GM19351 (cell line): ENCODE results near the gene PACSIN1.
"Not testable (repeated sequence)": the region's sequence is repeated elsewhere in the genome, so short reads cannot be mapped to it uniquely, and the experiment has no call there.

Experiments
- ATAC-seq: cut with Tn5 transposase; IDR thresholded peaks from one replicate; pipeline ENCODE4 v1.9.1; 2021; ENCODE audit warnings: mild to moderate bottlenecking, moderate library complexity; ENCODE audit not compliant: unreplicated experiment

The PACSIN1 gene

DNA sequence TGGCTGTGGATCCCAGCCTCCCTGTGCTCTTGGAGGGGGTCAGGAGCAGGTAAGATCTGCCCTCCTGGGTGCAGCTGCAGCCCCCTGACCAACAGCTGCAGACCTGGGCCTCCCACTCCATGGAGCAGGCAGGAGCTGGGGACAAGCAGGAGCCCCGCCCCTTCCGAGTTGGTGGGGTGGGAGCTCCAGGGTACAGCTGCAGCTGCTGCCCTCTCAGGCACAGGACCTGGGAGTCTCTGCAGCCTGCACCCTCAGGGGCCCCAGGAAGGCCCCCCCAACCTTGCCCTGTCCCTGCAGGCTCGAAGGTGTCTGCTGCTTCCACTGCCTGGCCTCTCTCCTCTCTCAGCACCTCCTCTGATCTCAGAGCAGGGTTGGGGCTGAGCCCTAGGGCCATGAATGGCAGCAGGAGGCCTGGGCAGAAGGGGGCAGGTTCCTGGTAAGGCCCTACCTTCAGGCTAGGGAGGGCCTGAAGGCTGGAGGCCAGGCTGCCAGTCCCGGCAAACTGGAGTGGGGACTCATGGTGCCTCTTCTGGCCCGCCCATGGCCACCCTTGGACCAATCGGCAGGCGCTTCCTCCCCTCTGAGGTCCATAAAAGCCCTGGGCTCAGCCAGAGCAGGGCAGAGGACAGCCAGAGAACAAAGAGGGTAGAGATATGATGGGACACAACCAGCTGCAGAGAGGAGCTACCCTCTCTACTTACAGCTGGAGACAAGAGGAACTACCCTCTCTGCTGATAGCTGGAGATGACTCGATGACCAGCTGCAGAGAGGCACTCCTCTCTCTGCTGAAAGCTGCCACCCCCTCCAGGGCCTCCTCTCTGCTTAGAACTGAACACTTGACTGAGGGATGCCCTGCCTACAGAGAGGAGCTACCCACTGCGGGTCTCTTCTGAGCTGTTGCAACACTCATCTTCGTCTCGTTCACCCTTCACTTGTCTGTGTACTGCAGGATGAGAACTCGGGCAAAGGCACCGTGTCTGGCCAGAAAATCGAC, 7.8 kb upstream of the PACSIN1 start:
- no peak for ATAC-seq

DNA sequence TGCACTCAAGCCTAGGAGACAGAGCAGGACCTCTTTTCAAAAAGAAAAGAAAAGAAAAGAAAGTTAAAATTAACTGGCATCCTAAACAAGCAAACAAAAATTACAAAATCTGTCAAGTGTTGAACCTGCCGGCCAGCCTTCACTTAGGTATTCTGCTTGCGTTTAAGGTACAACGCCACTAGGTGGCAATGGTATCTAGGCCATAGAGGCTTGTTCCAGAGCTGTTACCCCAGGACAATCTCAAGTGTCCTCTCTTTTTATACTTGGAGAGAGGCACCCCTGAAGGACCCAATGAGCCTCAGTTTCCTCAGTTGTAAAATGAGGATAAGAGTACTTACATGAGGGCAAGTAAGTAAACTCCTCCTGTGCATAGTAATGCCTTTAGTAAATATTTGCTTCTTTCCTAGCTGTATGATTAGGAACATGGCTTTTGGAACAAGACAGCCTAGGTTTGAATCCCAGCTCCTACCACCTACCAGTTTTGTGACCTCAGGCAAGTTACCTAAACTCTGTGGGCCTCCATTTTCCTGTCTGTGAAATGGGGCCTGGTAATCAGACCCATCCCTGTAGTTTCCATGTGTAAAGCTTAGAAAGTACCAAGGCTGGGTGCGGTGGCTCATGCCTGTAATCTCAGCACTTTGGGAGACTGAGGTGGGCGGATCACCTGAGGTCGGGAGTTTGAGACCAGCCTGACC, 5.8 kb upstream of the PACSIN1 start:
- no peak for ATAC-seq

DNA sequence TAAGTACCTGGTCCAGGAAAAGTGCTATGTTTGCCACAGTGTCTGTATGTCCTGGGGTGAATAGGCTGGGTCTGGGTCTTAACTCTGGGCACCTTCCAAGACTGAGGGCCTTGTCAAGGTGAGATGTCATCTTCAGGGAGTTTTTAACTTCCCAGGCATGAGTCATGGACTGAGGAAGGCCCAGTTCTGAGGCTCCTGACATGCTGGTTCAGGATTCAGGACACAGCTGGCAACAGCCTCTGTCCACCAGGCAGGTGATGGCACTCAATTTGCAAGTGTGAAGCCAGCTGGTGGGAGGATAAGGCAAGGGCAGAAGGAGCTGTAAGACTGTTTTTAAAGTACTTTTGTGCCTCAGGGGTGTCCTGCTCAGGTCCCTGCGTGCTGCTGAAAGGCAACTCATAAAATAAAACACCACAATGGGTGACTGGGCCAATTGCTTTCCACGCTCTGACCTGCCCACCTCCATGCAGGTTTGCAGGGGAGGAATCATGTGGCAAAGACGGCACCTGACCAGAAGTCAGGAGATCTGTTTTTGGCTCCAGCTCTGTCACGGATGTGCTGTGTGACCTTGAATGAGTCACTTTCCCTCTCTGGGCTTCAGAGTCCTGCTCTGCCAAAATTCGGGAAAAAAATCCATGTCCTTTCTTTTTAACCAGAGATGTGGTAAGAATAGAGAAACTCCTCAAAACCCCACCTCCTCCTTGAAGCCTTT, 4.9 kb upstream of the PACSIN1 start:
- ATAC-seq: no peak

DNA sequence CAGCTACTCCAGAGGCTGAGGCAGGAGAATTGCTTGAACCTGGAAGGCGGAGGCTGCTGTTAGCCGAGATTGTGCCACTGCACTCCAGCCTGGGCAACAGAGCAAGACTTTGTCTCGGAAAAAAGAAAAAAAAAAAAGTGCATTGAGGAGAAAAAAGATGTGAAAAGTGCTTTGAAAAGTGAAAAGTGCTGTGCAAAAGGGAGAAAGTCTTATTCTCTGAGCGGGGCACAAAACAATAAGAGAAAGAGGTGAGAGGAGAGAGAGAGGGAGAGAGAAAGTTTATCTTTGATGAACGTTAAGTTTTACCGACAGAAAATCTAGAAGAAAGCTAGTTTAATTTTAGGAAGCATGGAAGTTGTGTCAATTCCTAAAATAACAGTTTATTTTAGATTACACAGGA, 3.9 kb upstream of the PACSIN1 start:
- ATAC-seq: no peak

DNA sequence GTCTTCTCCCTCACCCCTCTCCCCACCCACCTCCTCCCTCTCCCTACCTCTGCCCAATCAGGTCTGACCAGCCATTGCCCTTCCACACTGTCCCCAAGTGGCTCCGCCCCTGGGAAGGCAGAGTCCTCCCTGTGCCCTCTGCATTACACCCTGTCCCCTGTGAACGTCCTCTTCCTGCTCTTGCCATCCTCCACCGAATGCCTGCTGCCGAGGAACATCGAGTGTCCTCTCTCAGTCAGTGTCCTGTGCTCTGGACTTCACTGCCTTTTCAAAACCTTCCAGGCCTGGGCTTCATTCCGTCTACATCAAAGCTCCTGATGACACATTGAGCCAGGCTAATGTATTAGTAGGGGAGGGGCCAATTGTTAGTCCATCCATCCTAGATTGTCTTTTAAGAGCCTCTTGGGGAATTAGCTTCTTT, 3.3 kb upstream of the PACSIN1 start:
- no peak for ATAC-seq

DNA sequence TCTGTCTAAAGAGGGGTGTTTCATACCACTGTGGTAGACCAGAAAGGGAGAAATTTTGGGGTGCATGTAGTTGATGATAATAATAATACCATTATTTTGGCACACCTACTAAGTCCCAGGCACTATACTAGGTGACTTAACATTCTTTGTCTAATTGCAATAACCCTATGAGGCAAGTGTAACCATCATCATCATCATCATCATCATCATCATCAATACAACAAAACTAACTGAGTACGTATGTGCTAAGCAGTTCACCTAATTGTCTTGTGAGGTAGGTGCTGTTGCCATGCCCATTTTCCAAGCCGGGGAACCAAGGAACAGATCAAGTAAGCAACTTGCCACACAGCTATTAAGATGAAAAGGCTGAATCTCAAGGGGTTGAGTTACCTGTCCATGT, 2.6 kb upstream of the PACSIN1 start:
- ATAC-seq: no peak

DNA sequence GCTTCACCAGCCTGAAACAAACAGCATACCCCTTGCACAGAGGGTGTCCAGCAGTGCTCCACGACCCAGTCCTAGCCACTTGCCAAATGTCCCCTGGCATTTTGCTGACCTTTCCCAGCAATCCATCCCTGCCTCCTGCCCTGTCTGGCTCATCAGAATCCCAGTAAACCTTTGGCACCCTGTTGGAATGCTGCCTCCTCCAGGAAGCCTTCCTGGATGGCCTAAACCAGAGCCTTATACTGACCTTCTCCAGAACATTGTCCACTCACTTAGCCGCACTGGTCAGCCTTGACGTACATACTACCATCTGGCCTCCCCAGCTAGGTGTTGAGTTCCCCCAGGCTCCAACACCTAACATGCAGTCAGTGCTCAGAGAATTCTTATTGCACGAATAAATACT, 2.0 kb upstream of the PACSIN1 start:
- no peak for ATAC-seq

DNA sequence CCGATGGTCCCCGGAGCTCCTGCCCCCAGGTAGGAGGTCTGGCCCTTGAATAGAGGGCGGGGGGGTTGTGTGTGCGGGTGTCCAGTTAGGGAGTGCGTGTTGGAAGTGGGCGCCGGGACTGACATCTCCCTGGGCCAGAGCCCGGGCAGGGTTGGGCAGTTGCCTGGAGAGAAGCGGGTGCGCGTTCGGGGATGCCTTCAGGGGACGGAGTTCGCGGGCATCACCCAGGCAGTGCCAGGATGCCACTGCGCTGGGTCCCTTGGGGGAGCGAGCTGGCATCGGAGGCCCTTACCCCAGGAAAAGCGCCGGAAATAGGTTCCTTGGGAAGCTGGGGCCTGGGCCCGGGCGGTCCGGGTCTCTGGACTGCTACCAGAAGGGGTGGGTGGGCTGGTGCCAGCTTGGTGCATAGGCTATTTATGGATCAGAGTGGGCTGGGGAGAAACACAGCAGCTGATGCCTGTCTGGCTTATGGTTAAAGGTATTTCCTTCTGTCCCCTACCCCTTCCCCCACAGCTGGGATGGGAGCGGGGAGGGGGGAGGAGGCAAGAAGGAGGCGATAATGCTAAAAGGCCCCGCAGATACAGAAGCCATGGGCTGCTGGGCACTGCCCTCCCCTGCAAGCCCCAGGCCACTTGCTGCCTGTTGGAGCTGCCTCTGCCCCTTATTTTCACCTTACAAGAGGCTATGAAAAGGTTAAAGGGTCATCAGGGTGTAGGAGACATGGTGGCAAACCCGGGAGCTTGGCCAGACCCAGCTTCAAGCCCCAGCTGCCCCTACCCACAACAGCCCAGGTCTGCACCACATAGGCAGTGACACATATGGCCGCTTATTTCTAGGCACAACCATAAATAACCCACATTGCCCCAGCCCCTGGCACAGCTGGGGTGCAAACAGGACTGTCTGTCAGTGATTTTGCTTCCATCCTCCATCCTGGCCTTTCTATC, 638 bp downstream of the PACSIN1 start:
- no peak for ATAC-seq

DNA sequence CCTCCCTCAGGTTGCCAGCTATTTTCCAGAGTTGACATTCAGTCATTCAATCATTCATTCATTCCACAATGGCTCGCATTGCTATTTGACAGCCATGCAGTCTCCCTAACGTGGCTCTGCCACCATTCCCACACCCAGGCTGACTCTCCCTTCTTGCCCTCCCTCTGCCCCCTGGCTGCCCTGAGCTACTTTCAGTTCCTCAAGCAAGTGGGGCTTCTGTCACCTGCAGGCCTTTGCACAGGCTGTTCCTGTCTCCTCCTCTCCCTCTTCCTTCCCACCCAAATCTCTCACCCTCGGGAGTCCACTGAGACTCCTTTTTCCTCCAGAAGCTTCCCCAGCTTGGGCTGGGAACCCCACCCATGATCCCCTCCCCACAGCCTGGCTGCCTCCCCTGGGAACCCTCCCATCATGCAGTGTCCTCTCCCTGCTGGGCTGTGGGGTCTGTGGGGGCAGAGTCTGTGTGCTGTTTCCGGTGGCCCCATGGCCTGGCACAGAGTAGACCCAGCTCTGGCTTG, 2.6 kb downstream of the PACSIN1 start:
- no peak for ATAC-seq

DNA sequence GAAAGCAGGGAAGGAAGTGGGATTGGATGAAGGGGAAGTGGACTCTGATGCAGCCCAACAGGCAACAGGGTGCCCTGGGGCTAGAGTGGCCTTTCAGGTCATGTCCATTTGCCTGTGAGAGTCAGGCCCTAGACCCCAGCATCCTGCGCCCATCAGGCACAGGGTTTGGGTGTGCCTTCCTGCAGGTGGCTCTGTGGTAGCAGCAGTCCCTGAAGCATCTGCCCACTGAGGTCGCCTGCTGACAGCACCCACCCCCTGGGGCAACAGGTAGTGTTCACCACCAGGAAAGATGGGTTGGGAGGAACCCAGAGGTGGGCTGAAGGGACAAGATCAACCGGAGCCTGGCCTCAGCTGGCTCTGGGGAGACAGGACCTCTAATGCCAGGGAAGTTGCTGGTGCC, 3.6 kb downstream of the PACSIN1 start:
- ATAC-seq: no peak

DNA sequence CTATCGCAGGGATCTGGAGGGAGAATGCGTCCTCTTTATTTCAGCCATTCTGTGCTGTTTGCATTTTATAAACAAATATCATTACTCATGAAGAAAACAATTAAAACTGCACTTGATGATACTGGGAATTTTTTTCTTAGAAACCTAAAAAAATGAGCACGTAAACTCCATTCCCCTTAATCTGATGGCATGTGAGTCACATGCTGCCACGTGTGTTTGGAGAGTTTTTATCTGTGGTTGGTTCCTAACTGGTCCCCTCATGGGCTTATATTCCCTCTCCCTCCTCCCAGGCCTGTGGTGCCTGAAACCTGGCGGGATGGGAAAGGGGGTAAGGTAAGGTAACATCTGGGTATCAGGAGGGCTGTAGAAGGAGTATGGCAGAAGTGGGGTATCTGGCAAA, 6.5 kb downstream of the PACSIN1 start:
- no peak for ATAC-seq

DNA sequence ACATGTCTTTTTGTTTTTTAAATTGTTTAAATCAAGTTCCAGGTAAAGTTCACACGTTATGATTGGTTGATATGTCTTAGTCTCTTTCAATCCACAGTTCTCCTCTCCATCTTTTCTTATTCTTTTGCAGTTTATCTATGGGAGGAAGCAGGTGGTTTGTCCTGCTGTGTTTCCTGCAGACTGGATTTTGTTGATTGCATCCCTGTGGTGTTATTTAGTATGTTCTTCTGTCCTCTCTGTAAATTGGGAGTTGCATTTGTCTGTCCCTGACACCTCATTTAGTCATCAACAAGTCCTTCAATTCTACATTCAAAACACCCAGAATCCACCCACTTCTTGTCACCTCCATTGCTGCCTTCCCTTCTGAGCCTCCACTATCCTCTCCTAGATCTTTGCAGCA, 8.1 kb downstream of the PACSIN1 start:
- ATAC-seq: no peak

DNA sequence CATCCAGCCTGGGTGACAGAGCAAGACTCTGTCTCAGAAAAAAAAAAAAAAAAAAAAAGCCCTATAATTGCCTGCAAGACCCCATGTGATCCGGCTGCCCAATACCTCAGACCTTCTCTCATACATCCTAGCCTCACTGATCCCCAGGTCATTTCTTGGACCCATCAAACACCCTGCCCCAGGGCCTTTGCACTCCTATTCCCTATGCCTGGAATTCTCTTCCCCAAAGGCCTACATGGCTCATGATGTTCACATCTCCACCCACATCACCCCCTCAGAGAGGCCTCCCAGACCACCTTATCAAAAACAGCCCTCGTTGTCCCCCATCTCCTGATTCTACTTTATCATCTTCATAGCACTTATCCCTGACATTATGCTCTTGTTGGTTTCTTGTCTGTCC, 8.9 kb downstream of the PACSIN1 start:
- no peak for ATAC-seq

DNA sequence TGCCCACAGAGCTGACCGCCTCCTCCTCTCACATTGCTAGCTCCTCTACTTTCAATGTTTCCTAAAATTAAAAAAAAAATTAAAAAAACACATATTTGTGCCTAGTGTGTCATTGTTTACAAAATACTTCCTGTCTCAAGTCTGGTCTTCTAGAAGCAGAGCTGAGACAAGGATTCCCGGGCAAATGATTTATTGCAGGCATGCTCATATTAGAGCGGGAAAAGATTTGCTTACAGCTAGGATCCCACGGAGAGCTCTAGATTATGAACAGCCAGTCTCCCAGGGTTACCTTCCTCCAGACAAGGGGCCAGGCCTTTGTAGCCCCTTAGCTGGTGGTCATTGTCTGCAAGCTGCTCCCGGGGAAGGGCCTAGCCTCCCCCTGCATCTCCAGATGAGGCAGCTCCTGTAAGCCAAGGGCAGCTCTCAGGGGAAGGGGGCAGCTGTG, 9.4 kb downstream of the PACSIN1 start:
- no peak for ATAC-seq

DNA sequence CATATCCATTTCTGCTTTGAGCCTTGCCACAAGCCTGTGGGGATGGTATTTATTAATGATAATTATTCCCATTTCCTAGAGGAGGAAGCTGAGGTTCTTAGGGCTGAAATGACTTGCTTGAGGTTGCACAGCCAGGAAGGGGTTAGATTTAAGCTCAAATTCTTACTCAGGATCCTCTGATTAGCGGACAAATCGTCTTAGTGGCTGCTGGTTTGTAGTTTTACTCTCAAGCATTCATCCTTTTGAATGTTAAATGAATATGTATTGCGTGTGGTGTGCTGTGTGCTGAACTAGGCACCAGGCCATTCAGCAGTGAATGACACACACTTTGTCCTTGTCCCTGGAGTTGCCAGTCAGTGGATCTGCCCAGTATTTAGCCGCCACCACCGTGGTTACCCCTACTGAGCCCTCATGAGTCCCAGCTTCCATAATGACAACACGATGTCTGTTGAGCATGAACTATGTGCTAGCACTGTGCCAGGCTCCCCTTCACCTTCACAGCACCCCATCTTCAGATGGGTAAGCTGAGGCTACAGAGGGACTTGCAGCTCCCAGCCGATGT, 10.0 kb downstream of the PACSIN1 start:
- no peak for ATAC-seq

DNA sequence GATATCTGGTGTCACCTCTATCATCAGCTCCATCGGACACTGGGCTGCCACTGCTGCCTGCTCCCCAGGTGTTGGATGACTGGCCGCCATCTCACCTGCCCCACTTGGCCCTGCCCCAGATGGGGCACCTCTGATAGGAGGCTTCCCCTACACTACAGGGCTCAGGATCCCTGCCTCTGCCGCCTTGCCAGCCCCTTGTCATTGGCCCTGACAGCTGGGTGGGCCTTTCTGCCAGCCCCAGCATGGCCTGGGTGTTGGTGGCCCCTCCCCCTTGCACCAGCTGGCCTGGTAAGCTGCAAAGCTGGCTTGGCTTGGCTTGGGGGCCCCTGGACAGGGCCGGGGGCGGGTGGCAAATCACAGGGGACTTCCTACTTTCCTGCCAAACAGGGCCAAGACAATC, 10.6 kb downstream of the PACSIN1 start:
- ATAC-seq: no peak

DNA sequence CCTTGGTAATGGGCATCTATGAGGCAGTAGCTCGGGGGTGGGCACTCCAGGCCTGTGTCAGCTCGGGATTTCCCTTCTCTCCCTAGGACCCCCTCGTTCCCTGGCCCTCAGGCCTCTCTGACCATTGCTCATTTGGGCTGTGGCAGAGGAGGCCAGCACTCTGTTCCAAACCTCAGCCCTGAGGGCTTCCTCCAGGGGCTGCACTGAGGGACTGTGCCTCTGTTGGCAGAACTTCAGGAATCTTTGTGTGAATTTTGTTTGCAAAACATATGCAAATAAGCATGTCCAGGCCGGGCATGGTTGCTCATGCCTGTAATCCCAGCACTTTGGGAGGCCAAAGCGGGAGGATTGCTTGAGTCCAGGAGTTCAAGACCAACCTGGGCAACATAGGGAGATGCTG, 11.0 kb downstream of the PACSIN1 start:
- no peak for ATAC-seq

DNA sequence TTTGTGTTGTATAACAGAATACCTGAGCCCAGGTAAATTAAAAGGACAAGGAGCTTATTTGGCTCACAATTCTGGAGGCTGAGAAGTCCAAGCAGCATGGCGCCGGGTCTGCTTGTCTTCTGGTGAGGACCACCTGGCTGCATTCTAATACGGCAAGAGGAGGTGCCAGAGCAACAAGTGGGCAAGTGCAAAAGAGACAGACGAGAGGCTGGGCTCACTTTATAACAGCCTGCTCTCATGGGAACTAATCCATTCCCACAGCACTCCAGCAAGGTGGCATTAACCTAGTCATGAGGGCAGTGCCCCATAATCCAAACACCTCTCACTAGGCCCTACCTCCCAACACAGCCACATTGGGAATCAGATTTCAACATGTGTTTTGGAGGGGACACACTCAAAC, 12.9 kb downstream of the PACSIN1 start:
- no peak for ATAC-seq

DNA sequence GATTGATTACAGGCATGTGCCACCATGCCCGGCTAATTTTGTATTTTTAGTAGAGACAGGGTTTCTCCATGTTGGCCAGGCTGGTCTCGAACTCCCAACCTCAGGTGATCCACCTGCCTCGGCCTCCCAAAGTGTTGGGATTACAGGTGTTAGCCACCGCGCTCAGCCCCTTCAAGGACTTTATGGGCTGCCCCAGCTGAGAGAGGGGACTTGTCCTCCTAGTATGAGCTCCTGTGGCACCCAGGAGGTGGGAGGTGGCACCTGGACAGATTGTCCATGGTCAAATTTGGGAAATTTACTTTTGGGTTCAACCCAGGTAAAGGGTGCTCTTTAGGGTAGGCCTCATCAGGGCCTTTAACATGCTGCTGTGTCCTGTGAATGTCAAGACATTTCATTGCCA, 17.9 kb downstream of the PACSIN1 start:
- not testable (repeated sequence) for ATAC-seq

DNA sequence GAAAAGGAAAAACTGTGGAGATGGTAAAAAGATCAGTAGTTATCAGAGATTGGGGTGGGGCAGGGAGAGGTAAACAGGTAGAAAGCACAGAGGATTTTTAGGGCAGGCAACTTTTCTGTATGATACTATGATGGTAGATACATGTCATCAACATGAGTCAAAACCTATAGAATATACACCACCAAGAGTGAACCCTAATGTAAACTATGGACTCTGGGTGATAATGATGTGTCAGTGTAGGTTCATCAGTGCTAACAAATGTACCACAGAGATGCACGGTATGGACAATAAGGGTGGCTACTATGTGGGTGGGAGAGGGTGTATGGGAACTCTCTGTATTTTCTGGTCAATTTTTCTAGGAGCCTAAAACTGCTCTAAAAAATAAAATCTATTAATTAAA, 18.5 kb downstream of the PACSIN1 start:
- no peak for ATAC-seq
